ENCODE results near the gene C10orf71. TPM values are rescaled to one million over a fixed set of nuclear protein-coding genes. Genes with fewer than 3 reads are reported as not detected.

The C10orf71 gene
- total RNA-seq, 5 donors from 2014 or later (not counting 1 experiment from before 2014, with no cell fraction given) = not detected

- ChIA-PET CTCF (no interaction called here), POLR2A (no interaction called here)
- no peaks in the 10 kb centered on the region for H3K36me3 ChIP-seq (ENCODE audit: control insufficient read depth in 2 of 2, extremely low read depth in 1 of 2, insufficient read depth in 1 of 2, low read length in 1 of 2)
- H3K4me1 Mint-ChIP-seq = peaks cover 0 to 2% (median 0%) of the 10 kb centered on the region in 3 donors
- no peak for ATAC-seq (replicated peaks in 1 of 4)
- no peak overlapping the region for H3K27ac ChIP-seq (ENCODE audit: low read length)
- no peak for DNase-seq
- H3K27me3 Mint-ChIP-seq = peaks cover 5 to 9% of the 10 kb centered on the region in 2 donors
- no peak overlapping the region for H3K4me3 Mint-ChIP-seq
- H3K27me3 ChIP-seq (replicated peaks in 1 of 2; ENCODE audit: control insufficient read depth in 2 of 2, extremely low read depth in 1 of 2, insufficient read depth in 2 of 2, low read length in 1 of 2) = peaks cover 0 to 14% of the 10 kb centered on the region in 2 experiments
- no CpG with 5 or more reads among the region's 5 CpGs for WGBS (ENCODE audit: insufficient coverage)
- H3K4me3 ChIP-seq (ENCODE audit: control insufficient read depth in 1 of 2, extremely low read depth in 1 of 2, low read length in 1 of 2) = no peak overlapping the region
- no peaks in the 10 kb centered on the region for H3K9me3 ChIP-seq
- no peak overlapping the region for H3K27ac Mint-ChIP-seq
- no peaks in the 10 kb centered on the region for H3K36me3 Mint-ChIP-seq
- H3K4me1 ChIP-seq (ENCODE audit: control insufficient read depth in 1 of 2, extremely low read depth in 1 of 2, insufficient read depth in 2 of 2, low read length in 2 of 2) = no peaks in the 10 kb centered on the region
- H3K9me3 Mint-ChIP-seq = no peaks in the 10 kb centered on the region
Measured at GRCh38 chr10:49294731-49295130, 4.2 kb upstream of the C10orf71 start.

GRCh38 chr10:49295297-49295696 is 3.7 kb upstream of the C10orf71 start:
- Histone ChIP-seq H3K9me3 (no peaks in the 10 kb centered on the region), H3K27ac (ENCODE audit: low read length) (no peak overlapping the region), H3K36me3 (ENCODE audit: control insufficient read depth in 2 of 2, extremely low read depth in 1 of 2, insufficient read depth in 1 of 2, low read length in 1 of 2) (no peaks in the 10 kb centered on the region), H3K4me3 (ENCODE audit: control insufficient read depth in 1 of 2, extremely low read depth in 1 of 2, low read length in 1 of 2) (no peak overlapping the region), H3K4me1 (ENCODE audit: control insufficient read depth in 1 of 2, extremely low read depth in 1 of 2, insufficient read depth in 2 of 2, low read length in 2 of 2) (no peaks in the 10 kb centered on the region), H3K27me3 (replicated peaks in 1 of 2; ENCODE audit: control insufficient read depth in 2 of 2, extremely low read depth in 1 of 2, insufficient read depth in 2 of 2, low read length in 1 of 2) (peaks cover 0 to 14% of the 10 kb centered on the region in 2 experiments)
- Mint-ChIP-seq H3K4me3 (no peak overlapping the region), H3K36me3 (no peaks in the 10 kb centered on the region), H3K4me1 (peaks cover 0 to 5% (median 0%) of the 10 kb centered on the region in 3 donors), H3K27me3 (peaks cover 5 to 8% of the 10 kb centered on the region in 2 donors), H3K27ac (no peak overlapping the region), H3K9me3 (no peaks in the 10 kb centered on the region)
- WGBS (ENCODE audit: insufficient coverage) = 92% methylated on average over 2 of the region's 3 CpGs
- ATAC-seq (replicated peaks in 1 of 4) (no peak), DNase-seq (no peak)
- ChIA-PET POLR2A (no interaction called here), CTCF (no interaction called here)

GRCh38 chr10:49296382-49296781 is 2.6 kb upstream of the C10orf71 start:
- H3K4me3 Mint-ChIP-seq = no peak overlapping the region
- ChIA-PET POLR2A (no interaction called here), CTCF (no interaction called here)
- 96% methylated on average over 3 of the region's 7 CpGs for WGBS (ENCODE audit: insufficient coverage)
- H3K27ac Mint-ChIP-seq = no peak overlapping the region
- no peak for DNase-seq
- Histone ChIP-seq H3K36me3 (ENCODE audit: control insufficient read depth in 2 of 2, extremely low read depth in 1 of 2, insufficient read depth in 1 of 2, low read length in 1 of 2) (no peaks in the 10 kb centered on the region), H3K27me3 (replicated peaks in 1 of 2; ENCODE audit: control insufficient read depth in 2 of 2, extremely low read depth in 1 of 2, insufficient read depth in 2 of 2, low read length in 1 of 2) (peaks cover 0 to 14% of the 10 kb centered on the region in 2 experiments), H3K27ac (ENCODE audit: low read length) (no peak overlapping the region), H3K4me3 (ENCODE audit: control insufficient read depth in 1 of 2, extremely low read depth in 1 of 2, low read length in 1 of 2) (no peak overlapping the region), H3K4me1 (ENCODE audit: control insufficient read depth in 1 of 2, extremely low read depth in 1 of 2, insufficient read depth in 2 of 2, low read length in 2 of 2) (no peaks in the 10 kb centered on the region), H3K9me3 (no peaks in the 10 kb centered on the region)
- H3K9me3 Mint-ChIP-seq = no peaks in the 10 kb centered on the region
- no peaks in the 10 kb centered on the region for H3K36me3 Mint-ChIP-seq
- no peak for ATAC-seq (replicated peaks in 1 of 4)
- H3K4me1 Mint-ChIP-seq = peaks cover 0 to 5% (median 0%) of the 10 kb centered on the region in 3 donors
- peaks cover 5 to 8% of the 10 kb centered on the region in 2 donors for H3K27me3 Mint-ChIP-seq

GRCh38 chr10:49296836-49297235 is 2.1 kb upstream of the C10orf71 start:
- Mint-ChIP-seq H3K4me1 (peaks cover 0 to 5% (median 0%) of the 10 kb centered on the region in 3 donors), H3K9me3 (no peaks in the 10 kb centered on the region), H3K4me3 (no peak overlapping the region), H3K36me3 (no peaks in the 10 kb centered on the region), H3K27ac (no peak overlapping the region), H3K27me3 (peaks cover 5 to 6% of the 10 kb centered on the region in 2 donors)
- H3K4me1 ChIP-seq (ENCODE audit: control insufficient read depth in 1 of 2, extremely low read depth in 1 of 2, insufficient read depth in 2 of 2, low read length in 2 of 2) = no peaks in the 10 kb centered on the region
- ChIA-PET POLR2A (interaction anchor here in 1 of 2 donors (0.9 kb wide), 1 partner anchor 160 kb away, joined by 3 read pairs; no protein-coding TSS in a partner anchor), CTCF (no interaction called here)
- no peak overlapping the region for H3K4me3 ChIP-seq (ENCODE audit: control insufficient read depth in 1 of 2, extremely low read depth in 1 of 2, low read length in 1 of 2)
- DNase-seq (no peak), ATAC-seq (replicated peaks in 1 of 4) (no peak)
- WGBS (ENCODE audit: insufficient coverage) = 93% methylated on average over 4 of the region's 8 CpGs
- H3K36me3 ChIP-seq (ENCODE audit: control insufficient read depth in 2 of 2, extremely low read depth in 1 of 2, insufficient read depth in 1 of 2, low read length in 1 of 2) = no peaks in the 10 kb centered on the region
- H3K27ac ChIP-seq (ENCODE audit: low read length) = no peak overlapping the region
- no peaks in the 10 kb centered on the region for H3K9me3 ChIP-seq
- peaks cover 0 to 14% of the 10 kb centered on the region in 2 experiments for H3K27me3 ChIP-seq (replicated peaks in 1 of 2; ENCODE audit: control insufficient read depth in 2 of 2, extremely low read depth in 1 of 2, insufficient read depth in 2 of 2, low read length in 1 of 2)

- no peak overlapping the region for H3K4me3 Mint-ChIP-seq
- Histone ChIP-seq H3K27ac (ENCODE audit: low read length) (no peak overlapping the region), H3K27me3 (replicated peaks in 1 of 2; ENCODE audit: control insufficient read depth in 2 of 2, extremely low read depth in 1 of 2, insufficient read depth in 2 of 2, low read length in 1 of 2) (peaks cover 0 to 14% of the 10 kb centered on the region in 2 experiments), H3K4me1 (ENCODE audit: control insufficient read depth in 1 of 2, extremely low read depth in 1 of 2, insufficient read depth in 2 of 2, low read length in 2 of 2) (no peaks in the 10 kb centered on the region), H3K4me3 (ENCODE audit: control insufficient read depth in 1 of 2, extremely low read depth in 1 of 2, low read length in 1 of 2) (no peak overlapping the region), H3K36me3 (ENCODE audit: control insufficient read depth in 2 of 2, extremely low read depth in 1 of 2, insufficient read depth in 1 of 2, low read length in 1 of 2) (no peaks in the 10 kb centered on the region), H3K9me3 (no peaks in the 10 kb centered on the region)
- H3K27ac Mint-ChIP-seq = no peak overlapping the region
- no peak for ATAC-seq (replicated peaks in 1 of 4)
- ChIA-PET CTCF (no interaction called here), POLR2A (no interaction called here)
- peaks cover under 1 to 1% of the 10 kb centered on the region in 2 donors for H3K27me3 Mint-ChIP-seq
- DNase-seq = no peak
- 90% methylated on average over 3 of the region's 9 CpGs for WGBS (ENCODE audit: insufficient coverage)
- no peaks in the 10 kb centered on the region for H3K9me3 Mint-ChIP-seq
- peaks cover 0 to 5% (median 0%) of the 10 kb centered on the region in 3 donors for H3K4me1 Mint-ChIP-seq
- H3K36me3 Mint-ChIP-seq = no peaks in the 10 kb centered on the region
Measured at GRCh38 chr10:49297818-49298670, 926 bp upstream of the C10orf71 start.

- Mint-ChIP-seq H3K27ac (no peak overlapping the region), H3K36me3 (no peaks in the 10 kb centered on the region), H3K27me3 (no peaks in the 10 kb centered on the region), H3K4me1 (peaks cover 0 to 5% (median 0%) of the 10 kb centered on the region in 3 donors), H3K4me3 (no peak overlapping the region), H3K9me3 (no peaks in the 10 kb centered on the region)
- ATAC-seq (replicated peaks in 1 of 4) (no peak), DNase-seq (no peak)
- POLR2A ChIA-PET = no interaction called here
- Histone ChIP-seq H3K9me3 (no peaks in the 10 kb centered on the region), H3K27ac (ENCODE audit: low read length) (no peak overlapping the region), H3K27me3 (replicated peaks in 1 of 2; ENCODE audit: control insufficient read depth in 2 of 2, extremely low read depth in 1 of 2, insufficient read depth in 2 of 2, low read length in 1 of 2) (peaks cover 0 to 15% of the 10 kb centered on the region in 2 experiments), H3K36me3 (ENCODE audit: control insufficient read depth in 2 of 2, extremely low read depth in 1 of 2, insufficient read depth in 1 of 2, low read length in 1 of 2) (no peaks in the 10 kb centered on the region), H3K4me3 (ENCODE audit: control insufficient read depth in 1 of 2, extremely low read depth in 1 of 2, low read length in 1 of 2) (no peak overlapping the region), H3K4me1 (ENCODE audit: control insufficient read depth in 1 of 2, extremely low read depth in 1 of 2, insufficient read depth in 2 of 2, low read length in 2 of 2) (no peaks in the 10 kb centered on the region)
- CTCF ChIA-PET = no interaction called here
- WGBS (ENCODE audit: insufficient coverage) = 95% methylated on average over 10 of the region's 11 CpGs
Measured at GRCh38 chr10:49298671-49298982, 343 bp upstream of the C10orf71 start.
